DND-41 (cell line): ENCODE measurements around the gene PCDHB14.
A peak's percentile ranks its signal among the peaks of the same experiment; 100 is the strongest.
"Not testable (repeated sequence)": the region's sequence is repeated elsewhere in the genome, so short reads cannot be mapped to it uniquely, and the experiment has no call there.

ENCODE experiments used
- ATAC-seq: fragments of 200-7000 bp; cut with Tn5 transposase; 3 replicates; pipeline ENCODE4 v1.9.1; 2021; ENCODE audit warnings: low read depth; ENCODE audit not compliant: insufficient read depth
- DNase-seq: peaks from one replicate; pipeline ENCODE4 v3.0.0-alpha.2; 2020
- H2AFZ ChIP-seq: 2 replicates; pipeline ENCODE4 v1.6.0; 2012; ENCODE audit warnings: low read depth, low read length
- H3K27ac ChIP-seq: 2 replicates; pipeline ENCODE4 v1.5.1; 2012; ENCODE audit warnings: low read length, inconsistent platforms
- H3K27me3 ChIP-seq: fragments of 200-600 bp; sonication (generic); 2 replicates; pipeline ENCODE4 v1.6.0; 2012; ENCODE audit warnings: low read length, mild to moderate bottlenecking, inconsistent platforms; ENCODE audit not compliant: insufficient read depth, poor library complexity
- H3K36me3 ChIP-seq: 2 replicates; pipeline ENCODE4 v1.5.1; 2012; ENCODE audit warnings: low read length, inconsistent platforms; ENCODE audit not compliant: insufficient read depth
- H3K4me1 ChIP-seq: 2 replicates; pipeline ENCODE4 v1.5.1; 2012; ENCODE audit warnings: mild to moderate bottlenecking, low read length; ENCODE audit not compliant: insufficient read depth
- H3K4me2 ChIP-seq: 2 replicates; pipeline ENCODE4 v1.6.0; 2012; ENCODE audit warnings: mild to moderate bottlenecking, moderate library complexity, low read length, inconsistent platforms; ENCODE audit not compliant: insufficient read depth
- H3K4me3 ChIP-seq, 2 experiments: fragments of 200-600 bp in 1 of 2; shearing (Covaris generic) in 1 of 2; 2 replicates each; pipeline ENCODE4 v1.5.1; 2012 to 2016; ENCODE audit warnings: inconsistent platforms in 2 of 2, low read length in 2 of 2, mild to moderate bottlenecking in 2 of 2, low read depth in 1 of 2, moderate library complexity in 1 of 2
- H3K79me2 ChIP-seq: 2 replicates; pipeline ENCODE4 v1.6.0; 2012; ENCODE audit warnings: low read length, inconsistent platforms; ENCODE audit not compliant: insufficient read depth
- H3K9ac ChIP-seq: 2 replicates; pipeline ENCODE4 v1.6.0; 2012; ENCODE audit warnings: low read depth, mild to moderate bottlenecking, inconsistent platforms, low read length, moderate library complexity
- H3K9me3 ChIP-seq: 2 replicates; pipeline ENCODE4 v1.5.1; 2012; ENCODE audit warnings: low read length, moderate library complexity, mild to moderate bottlenecking, inconsistent platforms; ENCODE audit not compliant: insufficient read depth, severe bottlenecking
- H4K20me1 ChIP-seq: 2 replicates; pipeline ENCODE4 v1.6.0; 2012; ENCODE audit warnings: low read length; ENCODE audit not compliant: insufficient read depth
- TF ChIP-seq, protein P1 (sequence below): IDR thresholded peaks from 2 replicates; pipeline ENCODE4 v1.5.1; 2012; ENCODE audit warnings: borderline replicate concordance, low read length, moderate library complexity, mild to moderate bottlenecking; ENCODE audit not compliant: poor library complexity, severe bottlenecking; ENCODE audit errors: extremely low read depth

PCDHB14 gene

DNA sequence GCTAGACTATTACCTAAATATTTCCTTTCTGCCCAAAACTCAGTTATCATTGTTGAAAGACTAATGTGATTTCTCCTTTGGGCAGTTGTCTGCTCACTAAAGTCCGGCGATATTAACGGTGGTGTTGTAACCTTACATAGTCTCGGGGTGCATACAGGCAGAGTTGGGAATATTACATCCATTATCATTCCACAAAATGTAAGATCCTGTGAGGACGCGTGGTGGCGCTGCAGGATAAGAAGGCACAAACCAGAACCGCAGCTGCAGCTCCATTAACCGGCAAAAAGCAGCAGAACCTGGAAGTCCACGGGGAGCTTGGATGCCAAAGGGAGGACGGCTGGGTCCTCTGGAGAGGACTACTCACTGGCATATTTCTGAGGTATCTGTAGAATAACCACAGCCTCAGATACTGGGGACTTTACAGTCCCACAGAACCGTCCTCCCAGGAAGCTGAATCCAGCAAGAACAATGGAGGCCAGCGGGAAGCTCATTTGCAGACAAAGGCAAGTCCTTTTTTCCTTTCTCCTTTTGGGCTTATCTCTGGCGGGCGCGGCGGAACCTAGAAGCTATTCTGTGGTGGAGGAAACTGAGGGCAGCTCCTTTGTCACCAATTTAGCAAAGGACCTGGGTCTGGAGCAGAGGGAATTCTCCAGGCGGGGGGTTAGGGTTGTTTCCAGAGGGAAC is 9.3 kb upstream of the PCDHB14 start, which contains the start of gene PCDHB13:
Gene PCDHB13 (plus strand): TSS at position 264 of the 684 bp plus-strand sequence. CDS start 205 bp downstream, at position 469.
- not testable (repeated sequence) for H3K4me3 ChIP-seq

DNA sequence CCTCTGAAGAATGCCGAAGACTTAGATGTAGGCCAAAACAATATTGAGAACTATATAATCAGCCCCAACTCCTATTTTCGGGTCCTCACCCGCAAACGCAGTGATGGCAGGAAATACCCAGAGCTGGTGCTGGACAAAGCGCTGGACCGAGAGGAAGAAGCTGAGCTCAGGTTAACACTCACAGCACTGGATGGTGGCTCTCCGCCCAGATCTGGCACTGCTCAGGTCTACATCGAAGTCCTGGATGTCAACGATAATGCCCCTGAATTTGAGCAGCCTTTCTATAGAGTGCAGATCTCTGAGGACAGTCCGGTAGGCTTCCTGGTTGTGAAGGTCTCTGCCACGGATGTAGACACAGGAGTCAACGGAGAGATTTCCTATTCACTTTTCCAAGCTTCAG is 8.6 kb upstream of the PCDHB14 start:
- H3K9ac ChIP-seq, H3K36me3 ChIP-seq, ATAC-seq, H4K20me1 ChIP-seq, H3K4me3 ChIP-seq, H3K4me2 ChIP-seq, DNase-seq, H2AFZ ChIP-seq, H3K4me1 ChIP-seq, H3K27me3 ChIP-seq, H3K79me2 ChIP-seq, H3K27ac ChIP-seq, H3K9me3 ChIP-seq: not testable (repeated sequence)

More for the DNA sequence above, 9.3 kb upstream of the PCDHB14 start, which contains the start of gene PCDHB13:
- H3K79me2 ChIP-seq, H3K9ac ChIP-seq, H4K20me1 ChIP-seq, H3K36me3 ChIP-seq, H3K9me3 ChIP-seq, H2AFZ ChIP-seq, H3K4me2 ChIP-seq, H3K27me3 ChIP-seq, H3K4me1 ChIP-seq, H3K27ac ChIP-seq: not testable (repeated sequence)
- ATAC-seq (peak; percentile 73), DNase-seq (peak; percentile 54)
- TF ChIP-seq, protein P1, sequence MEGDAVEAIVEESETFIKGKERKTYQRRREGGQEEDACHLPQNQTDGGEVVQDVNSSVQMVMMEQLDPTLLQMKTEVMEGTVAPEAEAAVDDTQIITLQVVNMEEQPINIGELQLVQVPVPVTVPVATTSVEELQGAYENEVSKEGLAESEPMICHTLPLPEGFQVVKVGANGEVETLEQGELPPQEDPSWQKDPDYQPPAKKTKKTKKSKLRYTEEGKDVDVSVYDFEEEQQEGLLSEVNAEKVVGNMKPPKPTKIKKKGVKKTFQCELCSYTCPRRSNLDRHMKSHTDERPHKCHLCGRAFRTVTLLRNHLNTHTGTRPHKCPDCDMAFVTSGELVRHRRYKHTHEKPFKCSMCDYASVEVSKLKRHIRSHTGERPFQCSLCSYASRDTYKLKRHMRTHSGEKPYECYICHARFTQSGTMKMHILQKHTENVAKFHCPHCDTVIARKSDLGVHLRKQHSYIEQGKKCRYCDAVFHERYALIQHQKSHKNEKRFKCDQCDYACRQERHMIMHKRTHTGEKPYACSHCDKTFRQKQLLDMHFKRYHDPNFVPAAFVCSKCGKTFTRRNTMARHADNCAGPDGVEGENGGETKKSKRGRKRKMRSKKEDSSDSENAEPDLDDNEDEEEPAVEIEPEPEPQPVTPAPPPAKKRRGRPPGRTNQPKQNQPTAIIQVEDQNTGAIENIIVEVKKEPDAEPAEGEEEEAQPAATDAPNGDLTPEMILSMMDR, result peak; percentile 61

DNA sequence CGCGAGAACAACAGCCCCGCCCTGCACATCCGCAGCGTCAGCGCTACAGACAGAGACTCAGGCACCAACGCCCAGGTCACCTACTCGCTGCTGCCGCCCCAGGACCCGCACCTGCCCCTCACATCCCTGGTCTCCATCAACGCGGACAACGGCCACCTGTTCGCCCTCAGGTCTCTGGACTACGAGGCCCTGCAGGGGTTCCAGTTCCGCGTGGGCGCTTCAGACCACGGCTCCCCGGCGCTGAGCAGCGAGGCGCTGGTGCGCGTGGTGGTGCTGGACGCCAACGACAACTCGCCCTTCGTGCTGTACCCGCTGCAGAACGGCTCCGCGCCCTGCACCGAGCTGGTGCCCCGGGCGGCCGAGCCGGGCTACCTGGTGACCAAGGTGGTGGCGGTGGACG is 7.6 kb upstream of the PCDHB14 start:
- H2AFZ ChIP-seq, DNase-seq, H3K4me1 ChIP-seq, H3K9me3 ChIP-seq, H3K79me2 ChIP-seq, H4K20me1 ChIP-seq, H3K27me3 ChIP-seq, H3K27ac ChIP-seq, H3K4me3 ChIP-seq, H3K4me2 ChIP-seq, H3K36me3 ChIP-seq, ATAC-seq, H3K9ac ChIP-seq: not testable (repeated sequence)

- H2AFZ ChIP-seq, ATAC-seq, H3K4me3 ChIP-seq, H3K4me2 ChIP-seq, H3K4me1 ChIP-seq, H4K20me1 ChIP-seq, DNase-seq, H3K36me3 ChIP-seq, H3K9ac ChIP-seq, H3K27me3 ChIP-seq, H3K9me3 ChIP-seq, H3K27ac ChIP-seq, H3K79me2 ChIP-seq: not testable (repeated sequence)
Observed at GRCh38 chr5:141216035-141216434, 7.1 kb upstream of the PCDHB14 start.

GRCh38 chr5:141224844-141225243 is 1.7 kb downstream of the PCDHB14 start:
- H3K9me3 ChIP-seq, H3K4me3 ChIP-seq, H3K27ac ChIP-seq, DNase-seq, ATAC-seq, H3K4me1 ChIP-seq, H2AFZ ChIP-seq, H3K27me3 ChIP-seq, H4K20me1 ChIP-seq, H3K36me3 ChIP-seq, H3K4me2 ChIP-seq, H3K9ac ChIP-seq, H3K79me2 ChIP-seq: not testable (repeated sequence)

- H3K36me3 ChIP-seq, H3K4me2 ChIP-seq, ATAC-seq, H3K9ac ChIP-seq, H3K4me3 ChIP-seq, H3K27me3 ChIP-seq, H3K9me3 ChIP-seq, H3K27ac ChIP-seq, H3K79me2 ChIP-seq, H2AFZ ChIP-seq, H3K4me1 ChIP-seq, DNase-seq, H4K20me1 ChIP-seq: not testable (repeated sequence)
Observed at GRCh38 chr5:141225421-141225820, 2.3 kb downstream of the PCDHB14 start.
